HepG2 (cell line): ENCODE data around the gene RPS2. TPM values are rescaled to one million over a fixed set of nuclear protein-coding genes. Genes with fewer than 3 reads are reported as not detected.
A peak's percentile ranks its signal among the peaks of the same experiment; 100 is the strongest.

Experiments
- ATAC-seq: fragments of 200-7000 bp; cut with Tn5 transposase; 3 replicates; pipeline ENCODE4 v1.9.1; 2020; ENCODE audit warnings: mild to moderate bottlenecking, moderate library complexity
- BruUV-seq: library from RNA; stranded (reverse); fragments of 400-500 nt; replicated peaks from 2 replicates; lab custom pipeline; 2021; lab: Mats Ljungman, UMichigan
- CTCF ChIA-PET: fragments of 300-600 bp; formaldehyde crosslinking; extraction: SDS; loops from one replicate; lab custom pipeline; 2021; ENCODE audit warnings: low total read pairs, inconsistent platforms, low intra/inter-chr PET ratio; lab: Yijun Ruan, JAX
- POLR2A ChIA-PET: fragments of 350-600 bp; sonication (Branson Sonifier 250); formaldehyde crosslinking; loops from one replicate; lab custom pipeline; 2020; ENCODE audit warnings: antibody characterized with exemption, inconsistent platforms; lab: Yijun Ruan, JAX
- DNase-seq: peaks from one replicate; pipeline ENCODE4 v3.0.0-alpha.2; 2015; ENCODE audit warnings: low spot score
- FAIRE-seq: peaks from 3 replicates; lab custom pipeline; 2011; peaks lifted over from hg19 to GRCh38; lab: Jason Lieb, UNC
- H2AFZ ChIP-seq: one replicate; pipeline ENCODE4 v1.6.1; 2011; ENCODE audit warnings: low read length, inconsistent platforms
- H3K27ac ChIP-seq: fragments of 300-600 bp; 3 replicates; pipeline ENCODE4 v1.8.0; 2011; ENCODE audit warnings: mixed run types, mild to moderate bottlenecking, mixed read lengths, low read length, inconsistent platforms; ENCODE audit not compliant: insufficient read depth; ENCODE audit errors: extremely low read length
- H3K27me3 ChIP-seq, 2 experiments: fragments of 200-600 bp in 1 of 2; 2 replicates in 1 of 2; 3 replicates in 1 of 2; pipeline versions ENCODE4 v1.6.0 to v1.8.0; 2011; ENCODE audit warnings: low read length in 2 of 2, mild to moderate bottlenecking in 2 of 2, moderate library complexity in 2 of 2, inconsistent platforms in 1 of 2; ENCODE audit not compliant: insufficient read depth in 2 of 2, control insufficient read depth in 1 of 2
- H3K36me3 ChIP-seq, 2 experiments: fragments of 200-600 bp in 1 of 2; replicated peaks in 1 of 2; 2 replicates in 1 of 2; 3 replicates in 1 of 2; pipeline versions ENCODE4 v1.5.1 to v1.8.0; 2011; ENCODE audit warnings: low read length in 2 of 2, inconsistent platforms in 1 of 2; ENCODE audit not compliant: insufficient read depth in 2 of 2, control insufficient read depth in 1 of 2
- H3K4me1 ChIP-seq: 2 replicates; pipeline ENCODE4 v1.5.1; 2012; ENCODE audit warnings: low read length, inconsistent platforms; ENCODE audit not compliant: insufficient read depth
- H3K4me2 ChIP-seq: 2 replicates; pipeline ENCODE4 v1.6.0; 2011; ENCODE audit warnings: low read depth, low read length, inconsistent platforms
- H3K4me3 ChIP-seq, 3 experiments: fragments of 200-600 bp in 1 of 3; sonication (generic), shearing (Covaris generic) in 1 of 3; replicated peaks in 1 of 3; 2 replicates each; pipeline ENCODE4 v1.5.1; 2011 to 2016; ENCODE audit warnings: low read length in 3 of 3, inconsistent platforms in 2 of 3, low read depth in 2 of 3, mild to moderate bottlenecking in 2 of 3, control low read depth in 1 of 3, mixed read lengths in 1 of 3; ENCODE audit not compliant: insufficient read depth in 1 of 3
- H3K79me2 ChIP-seq: one replicate; pipeline ENCODE4 v1.6.1; 2011; ENCODE audit warnings: low read length, inconsistent platforms; ENCODE audit not compliant: insufficient read depth
- H3K9ac ChIP-seq: 2 replicates; pipeline ENCODE4 v1.6.0; 2011; ENCODE audit warnings: mild to moderate bottlenecking, low read depth, low read length, inconsistent platforms; ENCODE audit not compliant: insufficient read depth
- H3K9me3 ChIP-seq: 2 replicates; pipeline ENCODE4 v1.5.1; 2012; ENCODE audit warnings: mild to moderate bottlenecking, low read length
- H4K20me1 ChIP-seq: 2 replicates; pipeline ENCODE4 v1.6.0; 2011; ENCODE audit warnings: inconsistent platforms, mild to moderate bottlenecking, low read length, moderate library complexity; ENCODE audit not compliant: insufficient read depth
- ATF4 ChIP-seq, 2 experiments: fragments of 450-650 bp in 1 of 2; sonication (generic) in 1 of 2; formaldehyde crosslinking; IDR thresholded peaks; 2 replicates each; pipeline versions ENCODE4 v1.5.0 to v1.8.0; 2020 to 2022; ENCODE audit warnings: mild to moderate bottlenecking in 1 of 2, missing genetic modification reagents in 1 of 2
- NONO ChIP-seq, 2 experiments: fragments of 450-650 bp in 1 of 2; sonication (generic) in 1 of 2; formaldehyde crosslinking in 1 of 2; IDR thresholded peaks in 1 of 2; conservative IDR thresholded peaks in 1 of 2; 2 replicates each; pipeline versions ENCODE4 v1.6.1 to v1.8.0; 2017 to 2022; ENCODE audit warnings: mild to moderate bottlenecking in 1 of 2, missing genetic modification reagents in 1 of 2, moderate library complexity in 1 of 2
- NR0B2 ChIP-seq: sonication (generic); formaldehyde crosslinking; IDR thresholded peaks from 2 replicates; pipeline ENCODE4 v1.4.0; 2020; ENCODE audit warnings: mild to moderate bottlenecking, missing genetic modification reagents
- PCBP2 ChIP-seq: fragments of 200-400 bp; formaldehyde crosslinking; optimal IDR thresholded peaks from 2 replicates; pipeline ENCODE3; 2018; ENCODE audit warnings: low read length, low read depth; ENCODE audit not compliant: poor library complexity, severe bottlenecking
- TCF7L2 ChIP-seq: IDR thresholded peaks from 2 replicates; pipeline ENCODE4 v1.6.1; 2011; ENCODE audit warnings: mild to moderate bottlenecking, low read depth, low read length, moderate library complexity
- ZMAT5 ChIP-seq: sonication (generic); formaldehyde crosslinking; IDR thresholded peaks from 2 replicates; pipeline ENCODE4 v1.5.0; 2020; ENCODE audit warnings: mild to moderate bottlenecking, low read depth, missing genetic modification reagents, borderline replicate concordance
- ZNF773 ChIP-seq: sonication (generic); formaldehyde crosslinking; IDR thresholded peaks from 2 replicates; pipeline ENCODE4 v1.4.0; 2020; ENCODE audit warnings: missing genetic modification reagents, borderline replicate concordance
- ZNF841 ChIP-seq: sonication (generic); formaldehyde crosslinking; IDR thresholded peaks from 2 replicates; pipeline ENCODE4 v1.8.1; 2023; ENCODE audit warnings: missing genetic modification reagents, borderline replicate concordance
- WGBS: methylation state at CpG from one replicate; pipeline ENCODE4 v1.1.6; 2017; ENCODE audit warnings: low lambda C conversion rate; 5-methylcytosine and 5-hydroxymethylcytosine counted together
- in situ Hi-C: cut with HindIII; loops from 2 replicates; pipeline ENCODE4 v1.10.0; 2017; ENCODE audit warnings: low pct_unique_long_range_greater_than_20kb; ENCODE audit not compliant: extremely low pct_ligation_motif_present
- intact Hi-C: fragments of 100-400 bp; cut with micrococcal nuclease; formaldehyde crosslinking; loops from one replicate; pipeline ENCODE4 v1.10.0; 2022; ENCODE audit not compliant: unreplicated experiment
- polyA plus RNA-seq, 8 experiments: library from polyadenylated mRNA; depleted of rRNA in 3 of 8; stranded (reverse) in 7 of 8; unstranded in 1 of 8; fragments of >200 nt; fragmentation: Illumina TruSeq in 4 of 8; extraction: Trizol in 4 of 8; gene quantifications; 2 replicates each; pipeline versions ENCODE4 v1.2.1 to v1.2.3, GENCODE V29; 2011 to 2016; ENCODE audit warnings: low read depth in 4 of 8, missing spikeins in 1 of 8, mixed read lengths in 1 of 8; ENCODE audit not compliant: insufficient read depth in 1 of 8
- total RNA-seq, 5 experiments: library from RNA; depleted of rRNA; stranded (reverse); fragments of >200 nt; fragmentation: Illumina TruSeq; extraction: Trizol; gene quantifications; 2 replicates each; pipeline ENCODE4 v1.2.3, GENCODE V29; 2016; ENCODE audit warnings: low read depth in 1 of 5
- TF ChIP-seq, protein P1 (sequence below): fragments of 450-650 bp; IDR thresholded peaks from 2 replicates; pipeline ENCODE4 v1.6.1; 2016
- TF ChIP-seq, protein P2 (sequence below): sonication (generic); formaldehyde crosslinking; IDR thresholded peaks from 2 replicates; pipeline ENCODE4 v1.4.0; 2020; ENCODE audit warnings: mild to moderate bottlenecking, missing genetic modification reagents, borderline replicate concordance

The RPS2 gene
- total and polyA plus RNA-seq, 2 of the 13 experiments (the other 11 are each of a cell fraction or from before 2014, with no cell fraction given) = 1,908 to 4,514 TPM

GRCh38 chr16:1953734-1954133 is 10.9 kb downstream of the RPS2 start:
- WGBS = 40% methylated on average over 10 of the region's 22 CpGs
- Histone ChIP-seq H3K4me3 (no peak overlapping the region), H3K27ac (no peak overlapping the region), H3K27me3 (peaks cover 3 to 19% of the 10 kb centered on the region in 2 experiments; a peak in 4 of 5 replicates), H2AFZ (no peak overlapping the region), H3K4me1 (peaks cover 24% of the 10 kb centered on the region), H3K9me3 (no peaks in the 10 kb centered on the region), H3K4me2 (peak overlapping the region; percentile 33; the same call in 1 of the 2 replicates), H3K79me2 (no peaks in the 10 kb centered on the region), H4K20me1 (no peaks in the 10 kb centered on the region), H3K9ac (no peak overlapping the region), H3K36me3 (no peaks in the 10 kb centered on the region)
- in situ Hi-C loops (no loop called here), intact Hi-C loops (no loop called here)
- no TSS peak for BruUV-seq
- DNase-seq = no peak
- no peak for ATAC-seq
- FAIRE-seq = no peak
- ChIA-PET CTCF (no interaction called here), POLR2A (interaction anchor here (1.6 to 3.2 kb wide), 3 partner anchors 11 to 13 kb away, joined by 7 to 14 read pairs (median 9); partner anchors contain the start of genes MSRB1 and RPS2)
- TF ChIP-seq, protein P1, sequence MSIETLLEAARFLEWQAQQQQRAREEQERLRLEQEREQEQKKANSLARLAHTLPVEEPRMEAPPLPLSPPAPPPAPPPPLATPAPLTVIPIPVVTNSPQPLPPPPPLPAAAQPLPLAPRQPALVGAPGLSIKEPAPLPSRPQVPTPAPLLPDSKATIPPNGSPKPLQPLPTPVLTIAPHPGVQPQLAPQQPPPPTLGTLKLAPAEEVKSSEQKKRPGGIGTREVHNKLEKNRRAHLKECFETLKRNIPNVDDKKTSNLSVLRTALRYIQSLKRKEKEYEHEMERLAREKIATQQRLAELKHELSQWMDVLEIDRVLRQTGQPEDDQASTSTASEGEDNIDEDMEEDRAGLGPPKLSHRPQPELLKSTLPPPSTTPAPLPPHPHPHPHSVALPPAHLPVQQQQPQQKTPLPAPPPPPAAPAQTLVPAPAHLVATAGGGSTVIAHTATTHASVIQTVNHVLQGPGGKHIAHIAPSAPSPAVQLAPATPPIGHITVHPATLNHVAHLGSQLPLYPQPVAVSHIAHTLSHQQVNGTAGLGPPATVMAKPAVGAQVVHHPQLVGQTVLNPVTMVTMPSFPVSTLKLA = no peak
- TF ChIP-seq ATF4 (CRISPR knock-in tag; IDR thresholded peaks at IDR 0.05) = no peak
- no peak for TF ChIP-seq NR0B2 (CRISPR knock-in tag)
- TF ChIP-seq, protein P2, sequence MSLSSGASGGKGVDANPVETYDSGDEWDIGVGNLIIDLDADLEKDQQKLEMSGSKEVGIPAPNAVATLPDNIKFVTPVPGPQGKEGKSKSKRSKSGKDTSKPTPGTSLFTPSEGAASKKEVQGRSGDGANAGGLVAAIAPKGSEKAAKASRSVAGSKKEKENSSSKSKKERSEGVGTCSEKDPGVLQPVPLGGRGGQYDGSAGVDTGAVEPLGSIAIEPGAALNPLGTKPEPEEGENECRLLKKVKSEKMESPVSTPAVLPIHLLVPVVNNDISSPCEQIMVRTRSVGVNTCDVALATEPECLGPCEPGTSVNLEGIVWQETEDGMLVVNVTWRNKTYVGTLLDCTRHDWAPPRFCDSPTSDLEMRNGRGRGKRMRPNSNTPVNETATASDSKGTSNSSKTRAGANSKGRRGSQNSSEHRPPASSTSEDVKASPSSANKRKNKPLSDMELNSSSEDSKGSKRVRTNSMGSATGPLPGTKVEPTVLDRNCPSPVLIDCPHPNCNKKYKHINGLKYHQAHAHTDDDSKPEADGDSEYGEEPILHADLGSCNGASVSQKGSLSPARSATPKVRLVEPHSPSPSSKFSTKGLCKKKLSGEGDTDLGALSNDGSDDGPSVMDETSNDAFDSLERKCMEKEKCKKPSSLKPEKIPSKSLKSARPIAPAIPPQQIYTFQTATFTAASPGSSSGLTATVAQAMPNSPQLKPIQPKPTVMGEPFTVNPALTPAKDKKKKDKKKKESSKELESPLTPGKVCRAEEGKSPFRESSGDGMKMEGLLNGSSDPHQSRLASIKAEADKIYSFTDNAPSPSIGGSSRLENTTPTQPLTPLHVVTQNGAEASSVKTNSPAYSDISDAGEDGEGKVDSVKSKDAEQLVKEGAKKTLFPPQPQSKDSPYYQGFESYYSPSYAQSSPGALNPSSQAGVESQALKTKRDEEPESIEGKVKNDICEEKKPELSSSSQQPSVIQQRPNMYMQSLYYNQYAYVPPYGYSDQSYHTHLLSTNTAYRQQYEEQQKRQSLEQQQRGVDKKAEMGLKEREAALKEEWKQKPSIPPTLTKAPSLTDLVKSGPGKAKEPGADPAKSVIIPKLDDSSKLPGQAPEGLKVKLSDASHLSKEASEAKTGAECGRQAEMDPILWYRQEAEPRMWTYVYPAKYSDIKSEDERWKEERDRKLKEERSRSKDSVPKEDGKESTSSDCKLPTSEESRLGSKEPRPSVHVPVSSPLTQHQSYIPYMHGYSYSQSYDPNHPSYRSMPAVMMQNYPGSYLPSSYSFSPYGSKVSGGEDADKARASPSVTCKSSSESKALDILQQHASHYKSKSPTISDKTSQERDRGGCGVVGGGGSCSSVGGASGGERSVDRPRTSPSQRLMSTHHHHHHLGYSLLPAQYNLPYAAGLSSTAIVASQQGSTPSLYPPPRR (CRISPR knock-in tag) = no peak
- no peak for TF ChIP-seq NONO (IDR thresholded peaks at IDR 0.05)
- TF ChIP-seq NONO (CRISPR knock-in tag; conservative IDR thresholded peaks at IDR 0.05) = no peak
- TF ChIP-seq ZNF773 = no peak
- no peak for TF ChIP-seq PCBP2
- no peak for TF ChIP-seq TCF7L2
- no peak for TF ChIP-seq ZMAT5 (CRISPR knock-in tag)
- no peak for TF ChIP-seq ZNF841 (CRISPR knock-in tag)
